SU-DHL-6 (cell line): Measurements from ENCODE around the gene HLA-A.
"Not testable (repeated sequence)": the region's sequence is repeated elsewhere in the genome, so short reads cannot be mapped to it uniquely, and the experiment has no call there.

ENCODE experiments used
- H2AFZ ChIP-seq: fragments of 200-600 bp; sonication (generic); 2 replicates; pipeline ENCODE4 v1.6.1; 2014; ENCODE audit warnings: low read depth, mild to moderate bottlenecking, moderate library complexity, mixed read lengths, antibody characterized with exemption, low read length; ENCODE audit not compliant: severe bottlenecking
- H3F3A ChIP-seq: fragments of 200-600 bp; shearing (Covaris generic); 2 replicates; pipeline ENCODE4 v1.6.0; 2016; ENCODE audit warnings: antibody characterized with exemption, mild to moderate bottlenecking; ENCODE audit not compliant: insufficient read depth
- H3K27ac ChIP-seq: fragments of 200-600 bp; sonication (generic); 2 replicates; pipeline ENCODE4 v1.5.1; 2016; ENCODE audit warnings: low read depth, mild to moderate bottlenecking, low read length, moderate library complexity, mixed read lengths
- H3K27me3 ChIP-seq: fragments of 200-600 bp; sonication (generic), shearing (Covaris generic); 2 replicates; pipeline ENCODE4 v1.6.0; 2014; ENCODE audit warnings: mild to moderate bottlenecking, low read length
- H3K36me3 ChIP-seq: fragments of 200-600 bp; sonication (generic); 2 replicates; pipeline ENCODE4 v1.6.1; 2014; ENCODE audit warnings: mild to moderate bottlenecking, low read length, mixed read lengths
- H3K4me2 ChIP-seq: fragments of 300-600, 200-600 bp; shearing (Covaris generic), sonication (generic); 2 replicates; pipeline ENCODE4 v1.6.0; 2014; ENCODE audit warnings: low read length, low read depth, mild to moderate bottlenecking; ENCODE audit not compliant: poor library complexity, severe bottlenecking
- H3K4me3 ChIP-seq: fragments of 200-600 bp; sonication (generic); 2 replicates; pipeline ENCODE4 v1.5.1; 2014; ENCODE audit warnings: antibody characterized with exemption, low read length, mild to moderate bottlenecking, mixed read lengths; ENCODE audit not compliant: insufficient read depth, poor library complexity, severe bottlenecking
- H3K79me2 ChIP-seq: fragments of 200-600 bp; sonication (generic); 2 replicates; pipeline ENCODE4 v1.6.1; 2014; ENCODE audit warnings: mild to moderate bottlenecking, low read length, moderate library complexity; ENCODE audit not compliant: insufficient read depth
- H3K9ac ChIP-seq: fragments of 200-600 bp; sonication (generic); 2 replicates; pipeline ENCODE4 v1.7.0; 2014; ENCODE audit warnings: mild to moderate bottlenecking, low read length
- H3K9me2 ChIP-seq: fragments of 200-600 bp; sonication (generic); replicated peaks from 2 replicates; pipeline ENCODE4 v1.6.1; 2014; ENCODE audit warnings: low read length; ENCODE audit not compliant: insufficient read depth
- H3K9me3 ChIP-seq: fragments of 200-600 bp; sonication (generic); 2 replicates; pipeline ENCODE4 v1.6.1; 2014; ENCODE audit warnings: low read length, mixed read lengths; ENCODE audit not compliant: insufficient read depth
- H4K20me1 ChIP-seq: fragments of 200-600 bp; sonication (generic); 2 replicates; pipeline ENCODE4 v1.6.1; 2014; ENCODE audit warnings: low read depth, mild to moderate bottlenecking, antibody characterized with exemption, low read length, moderate library complexity, mixed read lengths
- EZH2phosphoT487 ChIP-seq: fragments of 200-600 bp; sonication (generic), shearing (Covaris generic); conservative IDR thresholded peaks from 2 replicates; pipeline ENCODE4 v1.6.1; 2018; ENCODE audit warnings: mild to moderate bottlenecking, antibody characterized with exemption, low read length, moderate library complexity, mixed read lengths
- TF ChIP-seq, protein P1 (sequence below): fragments of 200-600 bp; sonication (generic); IDR thresholded peaks from one replicate; pipeline ENCODE4 v1.5.1; 2017; ENCODE audit warnings: antibody characterized with exemption, mild to moderate bottlenecking, low read length, moderate library complexity; ENCODE audit not compliant: insufficient read depth, poor library complexity, severe bottlenecking

HLA-A gene

DNA sequence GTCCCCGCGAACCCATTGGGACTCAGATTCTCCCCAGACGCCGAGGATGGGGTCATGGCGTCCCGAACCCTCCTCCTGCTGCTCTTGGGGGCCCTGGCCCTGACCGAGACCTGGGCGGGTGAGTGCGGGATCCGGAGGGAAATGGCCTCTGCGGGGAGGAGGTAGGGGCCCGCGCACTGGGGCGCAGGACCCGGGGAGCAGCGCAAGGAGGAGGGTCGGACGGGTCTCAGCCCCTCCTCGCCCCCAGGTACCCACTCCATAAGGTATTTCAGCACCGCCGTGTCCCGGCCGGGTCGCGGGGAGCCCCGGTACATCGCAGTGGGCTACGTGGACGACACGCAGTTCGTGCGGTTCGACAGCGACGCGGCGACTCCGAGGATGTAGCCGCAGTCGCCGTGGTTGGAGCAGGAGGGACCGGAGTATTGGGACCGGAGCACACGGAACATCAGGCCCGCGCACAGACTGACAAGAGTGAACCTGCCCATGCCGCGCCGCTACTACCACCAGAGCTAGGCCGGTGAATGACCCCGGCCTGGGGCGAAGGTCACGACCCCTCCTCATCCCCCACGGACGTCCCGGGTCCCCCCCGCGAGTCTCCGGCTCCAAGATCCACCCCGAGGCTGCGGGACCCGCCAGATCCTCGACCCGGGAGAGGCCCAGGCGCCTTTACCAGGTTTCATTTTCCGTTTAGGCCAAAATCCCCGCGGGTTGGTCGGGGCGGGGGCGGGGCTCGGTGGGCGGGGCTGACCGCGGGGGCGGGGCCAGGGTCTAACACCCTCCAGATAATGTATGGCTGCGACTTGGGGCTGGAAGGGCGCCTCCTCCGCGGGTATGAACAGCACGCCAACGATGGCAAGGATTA is 15.7 kb upstream of the HLA-A start:
- H3K9me3 ChIP-seq, result no peaks in the 10 kb centered on the region
- peak overlapping the region; percentile 55 for H3K4me2 ChIP-seq
- peaks cover 3% of the 10 kb centered on the region; the same call in 1 of the 2 replicates for H3F3A ChIP-seq
- no peak overlapping the region for H3K27ac ChIP-seq
- no peaks in the 10 kb centered on the region for H3K79me2 ChIP-seq
- H4K20me1 ChIP-seq, result no peaks in the 10 kb centered on the region
- peak overlapping the region; percentile 46 for H3K9ac ChIP-seq
- H3K4me3 ChIP-seq, result peak overlapping the region; percentile 50
- H3K36me3 ChIP-seq, result no peaks in the 10 kb centered on the region
- H2AFZ ChIP-seq, result peak overlapping the region; percentile 90
- no peak for TF ChIP-seq EZH2phosphoT487
- TF ChIP-seq, protein P1, sequence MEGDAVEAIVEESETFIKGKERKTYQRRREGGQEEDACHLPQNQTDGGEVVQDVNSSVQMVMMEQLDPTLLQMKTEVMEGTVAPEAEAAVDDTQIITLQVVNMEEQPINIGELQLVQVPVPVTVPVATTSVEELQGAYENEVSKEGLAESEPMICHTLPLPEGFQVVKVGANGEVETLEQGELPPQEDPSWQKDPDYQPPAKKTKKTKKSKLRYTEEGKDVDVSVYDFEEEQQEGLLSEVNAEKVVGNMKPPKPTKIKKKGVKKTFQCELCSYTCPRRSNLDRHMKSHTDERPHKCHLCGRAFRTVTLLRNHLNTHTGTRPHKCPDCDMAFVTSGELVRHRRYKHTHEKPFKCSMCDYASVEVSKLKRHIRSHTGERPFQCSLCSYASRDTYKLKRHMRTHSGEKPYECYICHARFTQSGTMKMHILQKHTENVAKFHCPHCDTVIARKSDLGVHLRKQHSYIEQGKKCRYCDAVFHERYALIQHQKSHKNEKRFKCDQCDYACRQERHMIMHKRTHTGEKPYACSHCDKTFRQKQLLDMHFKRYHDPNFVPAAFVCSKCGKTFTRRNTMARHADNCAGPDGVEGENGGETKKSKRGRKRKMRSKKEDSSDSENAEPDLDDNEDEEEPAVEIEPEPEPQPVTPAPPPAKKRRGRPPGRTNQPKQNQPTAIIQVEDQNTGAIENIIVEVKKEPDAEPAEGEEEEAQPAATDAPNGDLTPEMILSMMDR, result no peak
- no peaks in the 10 kb centered on the region for H3K27me3 ChIP-seq
- H3K9me2 ChIP-seq, result no peaks in the 10 kb centered on the region

DNA sequence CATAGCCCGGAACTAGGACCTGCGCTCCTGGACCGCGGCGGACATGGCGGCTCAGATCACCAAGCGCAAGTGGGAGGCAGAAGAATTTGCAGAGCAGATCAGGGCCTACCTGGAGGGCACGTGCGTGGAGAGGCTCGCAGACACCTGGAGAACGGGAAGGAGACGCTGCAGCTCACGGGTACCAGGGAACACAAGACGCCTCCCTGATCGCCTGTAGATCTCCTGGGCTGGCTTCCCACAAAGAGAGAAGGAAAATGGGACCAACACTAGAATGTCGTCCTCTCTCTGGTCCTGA is 15.1 kb upstream of the HLA-A start:
- peak overlapping the region; percentile 55 for H3K4me2 ChIP-seq

GRCh38 chr6:29927841-29928388 is 14.4 kb upstream of the HLA-A start:
- Histone ChIP-seq H4K20me1 (no peaks in the 10 kb centered on the region), H3F3A (peaks cover 3% of the 10 kb centered on the region; the same call in 1 of the 2 replicates), H3K4me3 (no peak overlapping the region), H3K4me2 (no peak overlapping the region), H3K27me3 (no peaks in the 10 kb centered on the region), H3K9ac (no peak overlapping the region), H3K27ac (no peak overlapping the region), H3K9me3 (no peaks in the 10 kb centered on the region), H3K36me3 (no peaks in the 10 kb centered on the region), H3K9me2 (no peaks in the 10 kb centered on the region), H3K79me2 (no peaks in the 10 kb centered on the region), H2AFZ (peak overlapping the region; percentile 35)
- TF ChIP-seq, protein P1, result no peak
- no peak for TF ChIP-seq EZH2phosphoT487

More for the DNA sequence above, 15.1 kb upstream of the HLA-A start:
- Histone ChIP-seq H3K36me3 (no peaks in the 10 kb centered on the region), H4K20me1 (no peaks in the 10 kb centered on the region), H3K9me2 (no peaks in the 10 kb centered on the region), H2AFZ (peak overlapping the region; percentile 35), H3K27ac (no peak overlapping the region), H3K4me3 (peak overlapping the region; percentile 43), H3K27me3 (no peaks in the 10 kb centered on the region), H3F3A (peaks cover 3% of the 10 kb centered on the region; the same call in 1 of the 2 replicates), H3K9ac (peak overlapping the region; percentile 29), H3K9me3 (no peaks in the 10 kb centered on the region), H3K79me2 (no peaks in the 10 kb centered on the region)
- TF ChIP-seq, protein P1, result no peak
- TF ChIP-seq EZH2phosphoT487, result no peak

DNA sequence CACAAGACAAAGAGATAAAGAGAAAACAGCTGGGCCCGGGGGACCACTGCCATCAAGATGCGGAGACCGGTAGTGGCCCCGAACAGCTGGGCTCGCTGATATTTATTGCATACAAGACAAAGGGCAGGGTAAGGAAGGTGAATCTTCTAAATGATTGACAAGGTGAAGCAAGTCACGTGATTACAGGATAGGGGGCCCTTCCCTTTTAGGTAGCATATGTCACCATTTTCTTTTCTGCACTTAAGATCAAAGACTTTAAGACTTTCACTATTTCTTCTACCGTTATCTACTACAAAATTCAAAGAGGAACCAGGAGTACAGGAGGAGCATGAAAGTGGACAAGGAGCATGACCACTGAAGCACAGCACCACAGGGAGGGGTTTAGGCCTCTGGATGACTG is 12.3 kb upstream of the HLA-A start:
- not testable (repeated sequence) for H3K36me3 ChIP-seq, H4K20me1 ChIP-seq, H3K79me2 ChIP-seq, H3K27ac ChIP-seq, H3K4me3 ChIP-seq, H3K9ac ChIP-seq, H3K27me3 ChIP-seq, H3K9me2 ChIP-seq, H3K4me2 ChIP-seq, H2AFZ ChIP-seq, H3F3A ChIP-seq, H3K9me3 ChIP-seq
